ENCODE measurements around the gene GGCX.

The GGCX gene

GRCh38 chr2:85541753-85542457, 19.4 kb downstream of the GGCX start:
- no peak for DNase-seq (ENCODE audit: low read depth in 2 of 2)

GRCh38 chr2:85541262-85541661, 20.0 kb downstream of the GGCX start:
- no peak for DNase-seq (ENCODE audit: low read depth in 2 of 2)

- DNase-seq (ENCODE audit: low read depth in 2 of 2): no peak
Observed at GRCh38 chr2:85540133-85540648, 21.1 kb downstream of the GGCX start.

GRCh38 chr2:85539361-85540132, 21.7 kb downstream of the GGCX start:
- DNase-seq (ENCODE audit: low read depth in 2 of 2): peak; percentile 73

- DNase-seq (ENCODE audit: low read depth in 2 of 2): peak; percentile 89 to 91
Observed at GRCh38 chr2:85538507-85539360, 22.6 kb downstream of the GGCX start, which contains the start of gene MAT2A. MAT2A (plus strand) TSS chr2:85539168; CDS start chr2:85539288, 120 bp downstream.

GRCh38 chr2:85537600-85538506, 23.4 kb downstream of the GGCX start:
- peak in 1 of 2 donors; percentile 32 for DNase-seq (ENCODE audit: low read depth in 2 of 2)

GRCh38 chr2:85536479-85536878, 24.8 kb downstream of the GGCX start:
- DNase-seq (ENCODE audit: low read depth in 2 of 2): no peak

GRCh38 chr2:85534881-85535280, 26.4 kb downstream of the GGCX start:
- DNase-seq (ENCODE audit: low read depth in 2 of 2): no peak

GRCh38 chr2:85534099-85534498, 27.2 kb downstream of the GGCX start:
- DNase-seq (ENCODE audit: low read depth in 2 of 2): no peak

- DNase-seq (ENCODE audit: low read depth in 2 of 2): no peak
Observed at GRCh38 chr2:85531589-85531988, 29.7 kb downstream of the GGCX start.

GRCh38 chr2:85529809-85530208, 31.5 kb downstream of the GGCX start:
- no peak for DNase-seq (ENCODE audit: low read depth in 2 of 2)

GRCh38 chr2:85528355-85528754, 32.9 kb downstream of the GGCX start:
- no peak for DNase-seq (ENCODE audit: low read depth in 2 of 2)

GRCh38 chr2:85527787-85528186, 33.5 kb downstream of the GGCX start:
- no peak for DNase-seq (ENCODE audit: low read depth in 2 of 2)

GRCh38 chr2:85525567-85525966, 35.7 kb downstream of the GGCX start:
- DNase-seq (ENCODE audit: low read depth in 2 of 2): no peak

- DNase-seq (ENCODE audit: low read depth in 2 of 2): no peak
Observed at GRCh38 chr2:85525029-85525428, 36.3 kb downstream of the GGCX start.

GRCh38 chr2:85524336-85524908, 36.9 kb downstream of the GGCX start:
- DNase-seq (ENCODE audit: low read depth in 2 of 2): no peak

- DNase-seq (ENCODE audit: low read depth in 2 of 2): no peak
Observed at GRCh38 chr2:85523903-85524335, 37.4 kb downstream of the GGCX start.

GRCh38 chr2:85523062-85523902, 38.0 kb downstream of the GGCX start:
- DNase-seq (ENCODE audit: low read depth in 2 of 2): no peak

GRCh38 chr2:85522090-85522647, 39.1 kb downstream of the GGCX start:
- DNase-seq (ENCODE audit: low read depth in 2 of 2): no peak
